GM19452 (cell line): ENCODE results near the gene SEC24B.
"Not testable (repeated sequence)": the region's sequence is repeated elsewhere in the genome, so short reads cannot be mapped to it uniquely, and the experiment has no call there.

Source experiments
- ATAC-seq: cut with Tn5 transposase; IDR thresholded peaks from one replicate; pipeline ENCODE4 v1.9.1; 2021; ENCODE audit not compliant: unreplicated experiment

Gene SEC24B

GRCh38 chr4:109432203-109432602, 1.4 kb upstream of the SEC24B start:
- no peak for ATAC-seq

- ATAC-seq: no peak
These were observed 919 bp upstream of the SEC24B start for GRCh38 chr4:109432696-109433095.

GRCh38 chr4:109434007-109434971, 674 bp downstream of the SEC24B start:
- peak; percentile 47 for ATAC-seq

GRCh38 chr4:109435635-109436034, 2.0 kb downstream of the SEC24B start:
- no peak for ATAC-seq

GRCh38 chr4:109436504-109436903, 2.9 kb downstream of the SEC24B start:
- ATAC-seq: no peak

- ATAC-seq: no peak
These were observed 7.3 kb downstream of the SEC24B start for GRCh38 chr4:109440948-109441347.

- no peak for ATAC-seq
These were observed 8.3 kb downstream of the SEC24B start for GRCh38 chr4:109441862-109442458.

GRCh38 chr4:109444182-109444844, 10.7 kb downstream of the SEC24B start:
- peak; percentile 56 for ATAC-seq

- ATAC-seq: no peak
These were observed 13.7 kb downstream of the SEC24B start for GRCh38 chr4:109447278-109447677.

- ATAC-seq: no peak
These were observed 18.1 kb downstream of the SEC24B start for GRCh38 chr4:109451544-109452273.

GRCh38 chr4:109453110-109453509, 19.5 kb downstream of the SEC24B start:
- not testable (repeated sequence) for ATAC-seq

- ATAC-seq: peak; percentile 61
These were observed 28.7 kb downstream of the SEC24B start for GRCh38 chr4:109462297-109462696.

GRCh38 chr4:109462802-109463201, 29.2 kb downstream of the SEC24B start:
- no peak for ATAC-seq

GRCh38 chr4:109465069-109465468, 31.5 kb downstream of the SEC24B start:
- no peak for ATAC-seq

GRCh38 chr4:109469915-109470314, 36.3 kb downstream of the SEC24B start:
- no peak for ATAC-seq

- no peak for ATAC-seq
These were observed 38.7 kb downstream of the SEC24B start for GRCh38 chr4:109472343-109472761.

- ATAC-seq: no peak
These were observed 40.2 kb downstream of the SEC24B start for GRCh38 chr4:109473824-109474223.

GRCh38 chr4:109486007-109486406, 52.4 kb downstream of the SEC24B start:
- ATAC-seq: no peak

- no peak for ATAC-seq
These were observed 60.9 kb downstream of the SEC24B start for GRCh38 chr4:109494563-109494962.

GRCh38 chr4:109495514-109495913, 61.9 kb downstream of the SEC24B start:
- ATAC-seq: no peak

GRCh38 chr4:109496875-109497274, 63.3 kb downstream of the SEC24B start:
- ATAC-seq: no peak
